ENCODE results near the gene TANGO6. TPM values are rescaled to one million over a fixed set of nuclear protein-coding genes. Genes with fewer than 3 reads are reported as not detected.

TANGO6 gene
- total RNA-seq, 6 experiments from 2014 or later = 10.9 to 15.5 (median 14.2) TPM

DNA sequence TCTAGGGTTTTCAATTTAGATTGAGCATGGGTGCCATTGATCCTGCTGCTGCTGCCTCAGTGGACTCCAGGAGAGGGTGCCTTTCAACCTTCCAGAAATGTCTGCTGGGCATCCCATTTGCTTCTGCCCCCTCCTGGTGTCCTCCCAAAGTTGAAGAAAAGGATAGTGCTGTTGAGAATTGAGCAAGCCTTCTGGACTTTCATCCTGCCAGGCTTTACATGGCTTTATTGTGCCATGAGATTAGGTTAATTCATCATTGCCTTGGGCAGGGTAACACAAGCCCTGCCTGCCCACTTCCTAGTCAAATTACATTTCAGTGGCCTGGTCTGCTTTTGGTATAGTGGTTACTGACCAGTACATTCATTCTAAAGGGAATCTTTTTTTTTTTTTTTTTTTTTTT is 17.9 kb upstream of the TANGO6 start:
- intact Hi-C loops (cut with DNase I) = no loop called here
- DNase-seq (peak in 1 of 3 donors; percentile 45), ATAC-seq (peak; percentile 61 to 88 (median 78))
- Histone ChIP-seq H3K4me3 (no peak overlapping the region), H3K4me1 (no peaks in the 10 kb centered on the region), H3K36me3 (peaks cover 0 to 38% (median 14%) of the 10 kb centered on the region in 4 donors), H3K27me3 (no peaks in the 10 kb centered on the region), H3K9me3 (no peaks in the 10 kb centered on the region), H3K27ac (no peak overlapping the region)
- TF ChIP-seq, protein P1, sequence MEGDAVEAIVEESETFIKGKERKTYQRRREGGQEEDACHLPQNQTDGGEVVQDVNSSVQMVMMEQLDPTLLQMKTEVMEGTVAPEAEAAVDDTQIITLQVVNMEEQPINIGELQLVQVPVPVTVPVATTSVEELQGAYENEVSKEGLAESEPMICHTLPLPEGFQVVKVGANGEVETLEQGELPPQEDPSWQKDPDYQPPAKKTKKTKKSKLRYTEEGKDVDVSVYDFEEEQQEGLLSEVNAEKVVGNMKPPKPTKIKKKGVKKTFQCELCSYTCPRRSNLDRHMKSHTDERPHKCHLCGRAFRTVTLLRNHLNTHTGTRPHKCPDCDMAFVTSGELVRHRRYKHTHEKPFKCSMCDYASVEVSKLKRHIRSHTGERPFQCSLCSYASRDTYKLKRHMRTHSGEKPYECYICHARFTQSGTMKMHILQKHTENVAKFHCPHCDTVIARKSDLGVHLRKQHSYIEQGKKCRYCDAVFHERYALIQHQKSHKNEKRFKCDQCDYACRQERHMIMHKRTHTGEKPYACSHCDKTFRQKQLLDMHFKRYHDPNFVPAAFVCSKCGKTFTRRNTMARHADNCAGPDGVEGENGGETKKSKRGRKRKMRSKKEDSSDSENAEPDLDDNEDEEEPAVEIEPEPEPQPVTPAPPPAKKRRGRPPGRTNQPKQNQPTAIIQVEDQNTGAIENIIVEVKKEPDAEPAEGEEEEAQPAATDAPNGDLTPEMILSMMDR (IDR thresholded peaks at IDR 0.05) = peak; percentile 8 to 34 (median 24)
- no peak for TF ChIP-seq POLR2A (IDR thresholded peaks at IDR 0.05)

DNA sequence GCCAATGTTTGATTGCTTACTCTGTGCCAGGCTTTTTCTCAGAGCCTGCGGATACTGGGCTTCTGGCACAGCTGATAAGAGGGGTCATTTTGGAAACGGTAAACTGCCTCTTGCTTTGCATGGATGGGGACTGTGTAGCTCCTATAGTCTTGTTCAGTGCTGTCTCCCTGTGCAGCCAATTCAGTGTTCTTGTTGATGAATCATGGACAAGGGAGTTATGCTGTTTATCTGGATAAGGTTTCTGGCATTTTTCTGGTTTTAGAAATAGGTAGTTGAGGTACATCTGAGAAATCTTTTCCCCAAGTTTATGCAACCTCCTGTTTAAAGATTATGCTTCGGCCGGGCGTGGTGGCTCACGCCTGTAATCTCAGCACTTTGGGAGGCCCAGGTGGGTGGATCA is 16.7 kb upstream of the TANGO6 start:
- no peaks in the 10 kb centered on the region for H3K9me3 ChIP-seq
- no peak overlapping the region for H3K4me3 ChIP-seq
- ATAC-seq (no peak), DNase-seq (no peak)
- WGBS (ENCODE audit: insufficient coverage, low coverage, low lambda C conversion rate, missing lambda C conversion rate) = 94% methylated on average over 5 of the region's 6 CpGs
- TF ChIP-seq POLR2A (IDR thresholded peaks at IDR 0.05) = no peak
- TF ChIP-seq, protein P1 (IDR thresholded peaks at IDR 0.05) = no peak
- peaks cover 0 to 40% (median 16%) of the 10 kb centered on the region in 4 donors for H3K36me3 ChIP-seq
- no peaks in the 10 kb centered on the region for H3K4me1 ChIP-seq
- H3K27me3 ChIP-seq = no peaks in the 10 kb centered on the region
- no peak overlapping the region for H3K27ac ChIP-seq
- intact Hi-C loops (cut with DNase I) = no loop called here

DNA sequence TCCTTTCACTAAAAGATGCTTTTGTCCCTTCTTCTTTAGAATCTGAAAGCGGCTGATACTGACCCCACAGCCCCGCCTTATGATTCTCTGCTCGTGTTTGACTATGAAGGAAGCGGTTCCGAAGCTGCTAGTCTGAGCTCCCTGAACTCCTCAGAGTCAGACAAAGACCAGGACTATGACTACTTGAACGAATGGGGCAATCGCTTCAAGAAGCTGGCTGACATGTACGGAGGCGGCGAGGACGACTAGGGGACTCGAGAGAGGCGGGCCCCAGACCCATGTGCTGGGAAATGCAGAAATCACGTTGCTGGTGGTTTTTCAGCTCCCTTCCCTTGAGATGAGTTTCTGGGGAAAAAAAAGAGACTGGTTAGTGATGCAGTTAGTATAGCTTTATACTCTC is 10.1 kb upstream of the TANGO6 start:
- H3K9me3 ChIP-seq = no peaks in the 10 kb centered on the region
- H3K27ac ChIP-seq = no peak overlapping the region
- no peaks in the 10 kb centered on the region for H3K4me1 ChIP-seq
- intact Hi-C loops (cut with DNase I) = no loop called here
- no peak for DNase-seq
- TF ChIP-seq POLR2A (IDR thresholded peaks at IDR 0.05) = no peak
- TF ChIP-seq, protein P1 (IDR thresholded peaks at IDR 0.05) = no peak
- no peak overlapping the region for H3K4me3 ChIP-seq
- H3K36me3 ChIP-seq = peaks cover 0 to 28% (median 11%) of the 10 kb centered on the region in 4 donors
- no peaks in the 10 kb centered on the region for H3K27me3 ChIP-seq
- ATAC-seq = no peak
- 88% methylated on average over 4 of the region's 14 CpGs for WGBS (ENCODE audit: insufficient coverage, low coverage, low lambda C conversion rate, missing lambda C conversion rate)

DNA sequence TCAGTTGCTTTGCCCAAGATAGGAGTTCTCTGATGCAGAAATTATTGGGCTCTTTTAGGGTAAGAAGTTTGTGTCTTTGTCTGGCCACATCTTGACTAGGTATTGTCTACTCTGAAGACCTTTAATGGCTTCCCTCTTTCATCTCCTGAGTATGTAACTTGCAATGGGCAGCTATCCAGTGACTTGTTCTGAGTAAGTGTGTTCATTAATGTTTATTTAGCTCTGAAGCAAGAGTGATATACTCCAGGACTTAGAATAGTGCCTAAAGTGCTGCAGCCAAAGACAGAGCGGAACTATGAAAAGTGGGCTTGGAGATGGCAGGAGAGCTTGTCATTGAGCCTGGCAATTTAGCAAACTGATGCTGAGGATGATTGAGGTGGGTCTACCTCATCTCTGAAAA is 8.8 kb upstream of the TANGO6 start:
- Histone ChIP-seq H3K27me3 (no peaks in the 10 kb centered on the region), H3K9me3 (no peaks in the 10 kb centered on the region), H3K4me3 (no peak overlapping the region), H3K36me3 (peaks cover 0 to 23% (median 9%) of the 10 kb centered on the region in 4 donors), H3K4me1 (no peaks in the 10 kb centered on the region), H3K27ac (no peak overlapping the region)
- no peak for DNase-seq
- WGBS (ENCODE audit: insufficient coverage, low coverage, low lambda C conversion rate, missing lambda C conversion rate) = 86% methylated on average over 1 of the region's 1 CpG
- intact Hi-C loops (cut with DNase I) = no loop called here
- peak in 1 of 4 donors; percentile 45 for ATAC-seq
- no peak for TF ChIP-seq POLR2A (IDR thresholded peaks at IDR 0.05)
- TF ChIP-seq, protein P1 (IDR thresholded peaks at IDR 0.05) = no peak

DNA sequence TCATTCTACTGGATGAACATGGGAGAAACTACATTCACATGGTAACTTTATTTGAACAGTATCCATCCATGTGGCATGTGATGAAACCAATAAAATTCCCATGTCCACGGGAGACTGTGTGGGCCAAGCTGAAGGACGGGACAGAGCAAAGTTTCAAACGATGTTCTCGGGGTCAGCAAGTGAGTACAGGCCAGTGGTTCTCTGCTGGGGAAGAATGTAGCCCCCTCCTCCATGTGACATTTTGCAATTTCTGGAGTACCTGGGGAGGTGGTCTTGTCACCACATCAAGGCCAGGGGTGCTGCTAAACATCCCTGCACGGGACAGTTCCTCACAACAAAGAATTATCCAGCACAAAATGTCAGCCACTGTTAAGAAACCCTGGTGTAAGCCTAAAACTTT is 7.4 kb upstream of the TANGO6 start:
- Histone ChIP-seq H3K27me3 (no peaks in the 10 kb centered on the region), H3K27ac (no peak overlapping the region), H3K4me1 (no peaks in the 10 kb centered on the region), H3K9me3 (no peaks in the 10 kb centered on the region), H3K4me3 (no peak overlapping the region), H3K36me3 (peaks cover 0 to 11% (median 4%) of the 10 kb centered on the region in 4 donors)
- intact Hi-C loops (cut with DNase I) = no loop called here
- ATAC-seq (no peak), DNase-seq (peak in 1 of 3 donors; percentile 14)
- 83% methylated on average over 5 of the region's 5 CpGs for WGBS (ENCODE audit: insufficient coverage, low coverage, low lambda C conversion rate, missing lambda C conversion rate)
- TF ChIP-seq, protein P1 (IDR thresholded peaks at IDR 0.05) = no peak
- no peak for TF ChIP-seq POLR2A (IDR thresholded peaks at IDR 0.05)
